Prostate gland (tissue), 2 donors: Measurements from ENCODE around the gene TCAP. TPM values are rescaled to one million over a fixed set of nuclear protein-coding genes. Genes with fewer than 3 reads are reported as not detected.

Source experiments
- DNase-seq: peaks from one replicate; pipeline ENCODE4 v3.0.0-alpha.2; 2019; ENCODE audit warnings: low spot score
- H3K27ac ChIP-seq, 2 donors: fragments of 200-600 bp; sonication (generic); 2 replicates each; pipeline ENCODE4 v1.5.1; 2017 to 2019
- H3K27me3 ChIP-seq: fragments of 200-600 bp; sonication (generic); replicated peaks from 2 replicates; pipeline ENCODE4 v1.5.1; 2019; ENCODE audit not compliant: insufficient read depth
- H3K36me3 ChIP-seq, 2 donors: fragments of 200-600 bp; sonication (generic); 1 replicate in 1 of 2; 2 replicates in 1 of 2; pipeline versions ENCODE4 v1.5.1 to v1.8.1; 2017 to 2019
- H3K4me1 ChIP-seq: fragments of 200-600 bp; sonication (generic); replicated peaks from 2 replicates; pipeline ENCODE4 v1.5.1; 2019
- H3K4me3 ChIP-seq, 2 donors: fragments of 200-600 bp; sonication (generic); 2 replicates each; pipeline ENCODE4 v1.5.1; 2017 to 2019
- H3K9me3 ChIP-seq: fragments of 200-600 bp; sonication (generic); 2 replicates; pipeline ENCODE4 v1.5.1; 2017
- POLR2A ChIP-seq: fragments of 450-650 bp; IDR thresholded peaks from one replicate; pipeline ENCODE4 v1.6.1; 2016; ENCODE audit warnings: antibody characterized with exemption, mild to moderate bottlenecking
- POLR2AphosphoS5 ChIP-seq: sonication (generic); formaldehyde crosslinking; IDR thresholded peaks from one replicate; pipeline ENCODE4 v1.6.1; 2017; ENCODE audit warnings: antibody characterized with exemption
- WGBS: methylation state at CpG from one replicate; pipeline ENCODE4 v1.1.5; 2018; 5-methylcytosine and 5-hydroxymethylcytosine counted together
- intact Hi-C: fragments of 100-400 bp; cut with DNase I; formaldehyde crosslinking; loops from one replicate; pipeline ENCODE4 v1.14.2; 2022
- total RNA-seq, 2 donors: library from RNA; depleted of rRNA; stranded (reverse); fragments of >200 nt; gene quantifications; one replicate each; pipeline ENCODE4 v1.1.0, GENCODE V29; 2016
- TF ChIP-seq, protein P1 (sequence below), 4 experiments: fragments of 200-600 bp in 2 of 4; fragments of 450-650 bp in 2 of 4; sonication (generic) in 2 of 4; IDR thresholded peaks; 1 replicate in 3 of 4; 2 replicates in 1 of 4; pipeline ENCODE4 v1.5.1; 2016 to 2019; ENCODE audit warnings: antibody characterized with exemption in 4 of 4, mild to moderate bottlenecking in 2 of 4, moderate library complexity in 2 of 4

Gene TCAP
- total RNA-seq, 2 donors from 2014 or later: 4.3 to 44.3 TPM

DNA sequence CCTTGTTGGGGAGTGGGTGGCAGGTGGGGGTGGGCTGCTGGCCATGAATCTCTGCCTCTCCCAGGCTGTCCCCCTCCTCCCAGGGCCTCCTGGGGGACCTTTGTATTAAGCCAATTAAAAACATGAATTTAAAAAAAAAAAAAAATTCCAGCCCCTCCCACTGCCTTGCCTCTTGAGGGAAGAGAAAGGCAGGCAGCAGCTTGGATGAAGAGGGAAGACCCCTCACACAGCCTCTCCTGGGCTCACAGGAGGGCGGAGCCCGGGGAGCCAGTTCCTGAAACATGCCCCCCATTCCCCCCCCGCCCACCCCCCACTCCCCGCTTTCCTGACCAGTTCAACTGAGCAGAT lies 1.8 kb upstream of the TCAP start:
- Histone ChIP-seq H3K27me3 (no peaks in the 10 kb centered on the region), H3K36me3 (no peaks in the 10 kb centered on the region), H3K9me3 (no peaks in the 10 kb centered on the region), H3K27ac (peak overlapping the region; percentile 27 to 29), H3K4me1 (peaks cover 13% of the 10 kb centered on the region), H3K4me3 (no peak overlapping the region)
- TF ChIP-seq POLR2AphosphoS5 (no peak), POLR2A (no peak)
- TF ChIP-seq, protein P1, sequence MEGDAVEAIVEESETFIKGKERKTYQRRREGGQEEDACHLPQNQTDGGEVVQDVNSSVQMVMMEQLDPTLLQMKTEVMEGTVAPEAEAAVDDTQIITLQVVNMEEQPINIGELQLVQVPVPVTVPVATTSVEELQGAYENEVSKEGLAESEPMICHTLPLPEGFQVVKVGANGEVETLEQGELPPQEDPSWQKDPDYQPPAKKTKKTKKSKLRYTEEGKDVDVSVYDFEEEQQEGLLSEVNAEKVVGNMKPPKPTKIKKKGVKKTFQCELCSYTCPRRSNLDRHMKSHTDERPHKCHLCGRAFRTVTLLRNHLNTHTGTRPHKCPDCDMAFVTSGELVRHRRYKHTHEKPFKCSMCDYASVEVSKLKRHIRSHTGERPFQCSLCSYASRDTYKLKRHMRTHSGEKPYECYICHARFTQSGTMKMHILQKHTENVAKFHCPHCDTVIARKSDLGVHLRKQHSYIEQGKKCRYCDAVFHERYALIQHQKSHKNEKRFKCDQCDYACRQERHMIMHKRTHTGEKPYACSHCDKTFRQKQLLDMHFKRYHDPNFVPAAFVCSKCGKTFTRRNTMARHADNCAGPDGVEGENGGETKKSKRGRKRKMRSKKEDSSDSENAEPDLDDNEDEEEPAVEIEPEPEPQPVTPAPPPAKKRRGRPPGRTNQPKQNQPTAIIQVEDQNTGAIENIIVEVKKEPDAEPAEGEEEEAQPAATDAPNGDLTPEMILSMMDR (IDR thresholded peaks at IDR 0.05): no peak
- no peak for DNase-seq
- WGBS: 81% methylated on average over 2 of the region's 4 CpGs
- intact Hi-C loops: no loop called here

DNA sequence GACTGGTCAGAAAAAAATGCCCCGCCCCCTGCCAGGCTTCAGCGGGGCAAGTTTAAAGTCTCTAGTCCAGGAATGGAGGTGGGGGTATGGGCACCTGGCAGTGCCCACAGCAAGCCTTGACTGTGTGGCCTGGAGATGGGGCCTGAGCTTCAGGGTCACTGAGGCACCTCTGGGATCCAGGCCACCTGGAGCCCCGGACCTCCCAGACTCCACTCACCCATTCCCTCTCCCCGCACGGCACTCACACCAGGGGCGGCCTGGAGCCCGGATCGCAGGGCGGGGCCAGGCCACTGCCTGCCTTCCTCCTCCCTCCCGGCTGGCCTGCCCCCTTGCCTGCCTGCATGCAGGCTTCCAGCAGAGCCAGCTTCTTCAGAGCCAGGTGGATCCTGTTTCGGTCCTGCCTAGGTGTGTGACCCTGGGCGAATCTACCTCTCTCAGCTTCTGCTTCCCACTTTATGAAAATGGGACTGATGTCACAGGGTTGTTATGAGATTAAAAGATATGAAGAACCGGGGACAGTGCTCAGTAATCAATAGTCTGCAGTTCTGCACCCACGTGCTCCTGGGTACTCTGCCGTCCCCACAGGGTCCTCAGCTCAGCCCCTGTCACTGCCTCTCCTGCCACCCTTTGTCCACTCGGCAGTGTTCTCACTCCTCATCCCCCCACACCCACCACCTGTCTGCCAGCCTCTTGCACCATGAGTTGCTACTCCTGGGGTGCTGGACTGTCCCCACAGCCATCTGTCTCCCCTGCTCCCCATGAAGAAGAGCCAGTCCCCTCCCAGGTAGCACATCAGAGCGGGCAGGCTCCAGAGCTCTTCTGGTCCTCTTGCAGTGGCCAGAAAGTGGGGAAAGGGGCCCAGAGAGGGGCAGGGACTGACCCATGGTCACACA lies 1.2 kb upstream of the TCAP start:
- H3K27ac ChIP-seq: no peak overlapping the region
- no peaks in the 10 kb centered on the region for H3K27me3 ChIP-seq
- H3K4me3 ChIP-seq: no peak overlapping the region
- H3K36me3 ChIP-seq: no peaks in the 10 kb centered on the region
- DNase-seq: no peak
- no peaks in the 10 kb centered on the region for H3K9me3 ChIP-seq
- 55% methylated on average over 16 of the region's 17 CpGs for WGBS
- no peak for TF ChIP-seq POLR2A
- TF ChIP-seq, protein P1 (IDR thresholded peaks at IDR 0.05): no peak
- no peak for TF ChIP-seq POLR2AphosphoS5
- intact Hi-C loops: no loop called here
- H3K4me1 ChIP-seq: peaks cover 13% of the 10 kb centered on the region

DNA sequence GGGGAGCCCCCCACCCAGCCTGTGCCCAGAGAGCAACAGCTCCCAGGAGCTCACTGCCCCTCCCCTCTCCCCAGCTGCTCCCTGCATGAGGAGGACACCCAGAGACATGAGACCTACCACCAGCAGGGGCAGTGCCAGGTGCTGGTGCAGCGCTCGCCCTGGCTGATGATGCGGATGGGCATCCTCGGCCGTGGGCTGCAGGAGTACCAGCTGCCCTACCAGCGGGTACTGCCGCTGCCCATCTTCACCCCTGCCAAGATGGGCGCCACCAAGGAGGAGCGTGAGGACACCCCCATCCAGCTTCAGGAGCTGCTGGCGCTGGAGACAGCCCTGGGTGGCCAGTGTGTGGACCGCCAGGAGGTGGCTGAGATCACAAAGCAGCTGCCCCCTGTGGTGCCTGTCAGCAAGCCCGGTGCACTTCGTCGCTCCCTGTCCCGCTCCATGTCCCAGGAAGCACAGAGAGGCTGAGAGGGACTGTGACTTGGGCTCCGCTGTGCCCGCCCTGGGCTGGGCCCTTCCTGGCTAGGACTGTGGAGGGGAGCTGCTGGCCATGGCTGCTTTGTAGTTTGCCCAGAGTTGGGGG lies 584 bp downstream of the TCAP start:
- WGBS: 68% methylated on average over 11 of the region's 17 CpGs
- no peak overlapping the region for H3K27ac ChIP-seq
- intact Hi-C loops: no loop called here
- H3K9me3 ChIP-seq: no peaks in the 10 kb centered on the region
- TF ChIP-seq, protein P1 (IDR thresholded peaks at IDR 0.05): no peak
- H3K36me3 ChIP-seq: no peaks in the 10 kb centered on the region
- H3K4me3 ChIP-seq: no peak overlapping the region
- DNase-seq: no peak
- H3K4me1 ChIP-seq: peaks cover 13% of the 10 kb centered on the region
- H3K27me3 ChIP-seq: no peaks in the 10 kb centered on the region

DNA sequence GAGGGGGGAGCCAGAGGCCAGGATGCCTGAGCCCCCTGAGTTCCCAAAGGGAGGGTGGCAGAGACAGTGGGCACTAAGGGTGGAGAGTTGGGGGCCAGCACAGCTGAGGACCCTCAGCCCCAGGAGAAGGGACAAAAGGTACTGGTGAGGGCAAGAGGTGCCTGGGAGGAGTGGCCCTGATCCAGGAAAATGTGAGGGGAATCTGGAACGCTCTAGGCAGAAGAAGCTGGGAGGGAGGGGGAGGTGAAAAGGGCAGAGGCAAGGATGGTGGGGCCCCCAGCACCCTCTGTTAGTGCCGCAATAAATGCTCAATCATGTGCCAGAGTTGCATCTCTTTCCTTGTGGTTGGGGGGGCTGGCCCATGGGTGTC lies 1.1 kb downstream of the TCAP start:
- H3K36me3 ChIP-seq: no peaks in the 10 kb centered on the region
- H3K9me3 ChIP-seq: no peaks in the 10 kb centered on the region
- TF ChIP-seq POLR2A (no peak), POLR2AphosphoS5 (no peak)
- TF ChIP-seq, protein P1 (IDR thresholded peaks at IDR 0.05): no peak
- no peak for DNase-seq
- intact Hi-C loops: no loop called here
- no peaks in the 10 kb centered on the region for H3K27me3 ChIP-seq
- peaks cover 13% of the 10 kb centered on the region for H3K4me1 ChIP-seq
- no peak overlapping the region for H3K27ac ChIP-seq
- WGBS: 42% methylated on average over 2 of the region's 2 CpGs
- H3K4me3 ChIP-seq: no peak overlapping the region
